Measurements from ENCODE around the gene LRRC9. TPM values are rescaled to one million over a fixed set of nuclear protein-coding genes. Genes with fewer than 3 reads are reported as not detected.

LRRC9 gene
- total and polyA plus RNA-seq, 10 of the 15 experiments (the other 5 are each of a cell fraction or from before 2014, with no cell fraction given): not detected

DNA sequence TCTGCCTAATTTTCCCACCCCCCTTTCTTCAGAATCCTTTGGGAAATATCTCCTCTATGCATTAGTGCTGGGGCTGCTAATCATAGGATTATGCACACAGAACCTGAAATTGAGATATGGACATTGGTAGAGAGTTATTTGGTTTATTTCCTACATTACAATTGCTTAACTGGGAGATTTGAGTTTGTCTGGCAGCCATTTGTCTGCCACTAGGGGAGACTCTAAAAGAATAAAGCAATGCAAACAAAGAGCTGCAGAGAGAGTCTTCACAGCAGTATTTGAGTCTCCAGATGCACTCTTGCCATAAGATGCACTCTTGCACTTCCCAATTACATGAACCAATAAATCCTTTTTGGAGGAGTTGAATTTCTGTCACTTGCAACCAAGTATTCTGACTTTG is 159.8 kb downstream of the LRRC9 start:
- no peaks in the 10 kb centered on the region for H3K4me1 ChIP-seq (ENCODE audit: control insufficient read depth, insufficient read depth, low read length)
- no peak overlapping the region for H3K9ac ChIP-seq (ENCODE audit: control insufficient read depth, insufficient read depth, low read length)
- no TSS peak for BruUV-seq (replicated peaks)
- no peak for DNase-seq (ENCODE audit: low read depth, low spot score)
- H3K4me2 ChIP-seq (ENCODE audit: control insufficient read depth, insufficient read depth): no peak overlapping the region
- H3K9me3 ChIP-seq (replicated peaks; ENCODE audit: control insufficient read depth, insufficient read depth, low read length): no peaks in the 10 kb centered on the region
- ChIA-PET RAD21 (ENCODE audit: unreplicated experiment) (interaction anchor here (1.5 kb wide), 1 partner anchor 104 kb away, joined by 5 read pairs; no protein-coding TSS in a partner anchor), SMC1A (ENCODE audit: uncharacterized antibody, unreplicated experiment) (interaction anchor here (0.8 kb wide), 1 partner anchor 9 kb away, joined by 4 read pairs; no protein-coding TSS in a partner anchor), POLR2A (no interaction called here), CTCF (interaction anchor here (0.6 to 0.7 kb wide), 2 partner anchors 102 to 104 kb away, joined by 3 read pairs; no protein-coding TSS in a partner anchor)
- H4K20me1 ChIP-seq (ENCODE audit: control insufficient read depth, insufficient read depth): no peaks in the 10 kb centered on the region
- intact Hi-C loops (cut with micrococcal nuclease; ENCODE audit: unreplicated experiment): no loop called here
- in situ Hi-C loops (cut with MboI): no loop called here
- H3K27me3 ChIP-seq (replicated peaks in 1 of 2; ENCODE audit: control insufficient read depth in 2 of 2, insufficient read depth in 2 of 2, low read length in 1 of 2): no peaks in the 10 kb centered on the region
- no peak for TF ChIP-seq RCOR1 (conservative IDR thresholded peaks at IDR 0.05; ENCODE audit: low read depth, low read length)
- TF ChIP-seq HDAC6 (IDR thresholded peaks at IDR 0.05; ENCODE audit: unreplicated experiment): no peak
- TF ChIP-seq, protein P1, sequence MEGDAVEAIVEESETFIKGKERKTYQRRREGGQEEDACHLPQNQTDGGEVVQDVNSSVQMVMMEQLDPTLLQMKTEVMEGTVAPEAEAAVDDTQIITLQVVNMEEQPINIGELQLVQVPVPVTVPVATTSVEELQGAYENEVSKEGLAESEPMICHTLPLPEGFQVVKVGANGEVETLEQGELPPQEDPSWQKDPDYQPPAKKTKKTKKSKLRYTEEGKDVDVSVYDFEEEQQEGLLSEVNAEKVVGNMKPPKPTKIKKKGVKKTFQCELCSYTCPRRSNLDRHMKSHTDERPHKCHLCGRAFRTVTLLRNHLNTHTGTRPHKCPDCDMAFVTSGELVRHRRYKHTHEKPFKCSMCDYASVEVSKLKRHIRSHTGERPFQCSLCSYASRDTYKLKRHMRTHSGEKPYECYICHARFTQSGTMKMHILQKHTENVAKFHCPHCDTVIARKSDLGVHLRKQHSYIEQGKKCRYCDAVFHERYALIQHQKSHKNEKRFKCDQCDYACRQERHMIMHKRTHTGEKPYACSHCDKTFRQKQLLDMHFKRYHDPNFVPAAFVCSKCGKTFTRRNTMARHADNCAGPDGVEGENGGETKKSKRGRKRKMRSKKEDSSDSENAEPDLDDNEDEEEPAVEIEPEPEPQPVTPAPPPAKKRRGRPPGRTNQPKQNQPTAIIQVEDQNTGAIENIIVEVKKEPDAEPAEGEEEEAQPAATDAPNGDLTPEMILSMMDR (IDR thresholded peaks at IDR 0.05 in 2 of 3, conservative IDR thresholded peaks at IDR 0.05 in 1 of 3; ENCODE audit: control insufficient read depth in 2 of 3, extremely low read depth in 1 of 3, insufficient read depth in 1 of 3, low read depth in 3 of 3, low read length in 3 of 3): peak in 2 of 3 experiments; percentile 3 to 15; a peak in 1 of 6 replicates
- H2AFZ ChIP-seq (ENCODE audit: control insufficient read depth, low read depth, low read length): no peak overlapping the region
- no peak overlapping the region for H3K27ac ChIP-seq (ENCODE audit: control insufficient read depth, insufficient read depth)
- no peaks in the 10 kb centered on the region for H3K36me3 ChIP-seq (ENCODE audit: control insufficient read depth in 2 of 2, insufficient read depth in 2 of 2, low read length in 1 of 2)
- FAIRE-seq: no peak
- ATAC-seq: no peak
- no peaks in the 10 kb centered on the region for H3K79me2 ChIP-seq (ENCODE audit: control insufficient read depth, insufficient read depth, low read length)
- H3K4me3 ChIP-seq: no peak overlapping the region

DNA sequence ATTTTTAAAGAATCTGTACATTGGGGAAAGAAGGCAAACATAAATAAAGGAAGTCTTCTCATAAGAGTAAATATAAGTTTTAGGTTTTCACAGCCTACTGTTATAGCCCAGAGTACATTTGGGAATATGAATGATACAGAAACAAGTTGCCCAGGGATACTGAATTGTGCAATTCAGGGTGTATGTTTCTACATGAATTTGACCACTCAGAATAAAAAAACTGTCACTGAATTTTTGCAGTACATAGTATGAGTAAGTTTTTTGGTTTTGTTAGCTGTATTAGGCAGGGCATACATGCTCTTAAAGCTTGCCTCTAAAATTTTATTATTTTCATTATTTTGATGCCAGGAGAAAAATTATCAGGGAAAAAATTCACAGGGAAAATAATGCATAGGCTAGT is 165.1 kb downstream of the LRRC9 start:
- Histone ChIP-seq H3K9me3 (replicated peaks; ENCODE audit: control insufficient read depth, insufficient read depth, low read length) (no peaks in the 10 kb centered on the region), H3K36me3 (ENCODE audit: control insufficient read depth in 2 of 2, insufficient read depth in 2 of 2, low read length in 1 of 2) (no peaks in the 10 kb centered on the region), H3K9ac (ENCODE audit: control insufficient read depth, insufficient read depth, low read length) (no peak overlapping the region), H3K4me1 (ENCODE audit: control insufficient read depth, insufficient read depth, low read length) (peaks cover 3% of the 10 kb centered on the region; the same call in 1 of the 2 replicates), H3K27me3 (replicated peaks in 1 of 2; ENCODE audit: control insufficient read depth in 2 of 2, insufficient read depth in 2 of 2, low read length in 1 of 2) (no peaks in the 10 kb centered on the region), H2AFZ (ENCODE audit: control insufficient read depth, low read depth, low read length) (no peak overlapping the region), H3K79me2 (ENCODE audit: control insufficient read depth, insufficient read depth, low read length) (no peaks in the 10 kb centered on the region), H4K20me1 (ENCODE audit: control insufficient read depth, insufficient read depth) (no peaks in the 10 kb centered on the region), H3K4me3 (no peak overlapping the region), H3K4me2 (ENCODE audit: control insufficient read depth, insufficient read depth) (no peak overlapping the region), H3K27ac (ENCODE audit: control insufficient read depth, insufficient read depth) (no peak overlapping the region)
- in situ Hi-C loops (cut with MboI) (no loop called here), intact Hi-C loops (cut with micrococcal nuclease; ENCODE audit: unreplicated experiment) (no loop called here)
- ChIA-PET RAD21 (ENCODE audit: unreplicated experiment) (no interaction called here), SMC1A (ENCODE audit: uncharacterized antibody, unreplicated experiment) (interaction anchor here (0.8 kb wide), 1 partner anchor 11 kb away, joined by 3 read pairs; no protein-coding TSS in a partner anchor), CTCF (interaction anchor here (1.4 to 2.7 kb wide), 2 partner anchors 78 to 99 kb away, joined by 4 to 5 read pairs; no protein-coding TSS in a partner anchor), POLR2A (no interaction called here)
- BruUV-seq (replicated peaks): no TSS peak
- no peak for DNase-seq (ENCODE audit: low read depth, low spot score)
- FAIRE-seq: no peak
- ATAC-seq: no peak
- TF ChIP-seq KAT2A (conservative IDR thresholded peaks at IDR 0.05; ENCODE audit: control insufficient read depth, low read depth, low read length) (no peak), ETV6 (conservative IDR thresholded peaks at IDR 0.05 in 1 of 2, IDR thresholded peaks at IDR 0.05 in 1 of 2; ENCODE audit: borderline replicate concordance in 1 of 2, low read depth in 1 of 2) (no peak), MEF2A (IDR thresholded peaks at IDR 0.05; ENCODE audit: insufficient read depth, low read depth, low read length) (no peak), TCF7 (IDR thresholded peaks at IDR 0.05; ENCODE audit: borderline replicate concordance) (no peak), CHD2 (IDR thresholded peaks at IDR 0.05; ENCODE audit: borderline replicate concordance, low read depth, low read length) (no peak), POLR2A (IDR thresholded peaks at IDR 0.05; ENCODE audit: low read depth, low read length) (no peak), PAX8 (IDR thresholded peaks at IDR 0.05) (no peak), CREB1 (IDR thresholded peaks at IDR 0.05; ENCODE audit: low read depth) (no peak)
- TF ChIP-seq, protein P2, sequence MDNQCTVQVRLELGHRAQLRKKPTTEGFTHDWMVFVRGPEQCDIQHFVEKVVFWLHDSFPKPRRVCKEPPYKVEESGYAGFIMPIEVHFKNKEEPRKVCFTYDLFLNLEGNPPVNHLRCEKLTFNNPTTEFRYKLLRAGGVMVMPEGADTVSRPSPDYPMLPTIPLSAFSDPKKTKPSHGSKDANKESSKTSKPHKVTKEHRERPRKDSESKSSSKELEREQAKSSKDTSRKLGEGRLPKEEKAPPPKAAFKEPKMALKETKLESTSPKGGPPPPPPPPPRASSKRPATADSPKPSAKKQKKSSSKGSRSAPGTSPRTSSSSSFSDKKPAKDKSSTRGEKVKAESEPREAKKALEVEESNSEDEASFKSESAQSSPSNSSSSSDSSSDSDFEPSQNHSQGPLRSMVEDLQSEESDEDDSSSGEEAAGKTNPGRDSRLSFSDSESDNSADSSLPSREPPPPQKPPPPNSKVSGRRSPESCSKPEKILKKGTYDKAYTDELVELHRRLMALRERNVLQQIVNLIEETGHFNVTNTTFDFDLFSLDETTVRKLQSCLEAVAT (IDR thresholded peaks at IDR 0.05): no peak
- TF ChIP-seq, protein P3, sequence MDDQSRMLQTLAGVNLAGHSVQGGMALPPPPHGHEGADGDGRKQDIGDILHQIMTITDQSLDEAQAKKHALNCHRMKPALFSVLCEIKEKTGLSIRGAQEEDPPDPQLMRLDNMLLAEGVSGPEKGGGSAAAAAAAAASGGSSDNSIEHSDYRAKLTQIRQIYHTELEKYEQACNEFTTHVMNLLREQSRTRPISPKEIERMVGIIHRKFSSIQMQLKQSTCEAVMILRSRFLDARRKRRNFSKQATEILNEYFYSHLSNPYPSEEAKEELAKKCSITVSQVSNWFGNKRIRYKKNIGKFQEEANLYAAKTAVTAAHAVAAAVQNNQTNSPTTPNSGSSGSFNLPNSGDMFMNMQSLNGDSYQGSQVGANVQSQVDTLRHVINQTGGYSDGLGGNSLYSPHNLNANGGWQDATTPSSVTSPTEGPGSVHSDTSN (IDR thresholded peaks at IDR 0.05; ENCODE audit: insufficient replicate concordance, low read depth, low read length): no peak
